Muscle of back (tissue), 13 donors: ENCODE measurements around the gene VSIG10L. TPM values are rescaled to one million over a fixed set of nuclear protein-coding genes. Genes with fewer than 3 reads are reported as not detected.

ENCODE experiments used
- DNase-seq, 3 donors: peaks; one replicate each; pipeline versions ENCODE4 v3.0.0 to v3.0.0-alpha.2; 2013
- long read RNA-seq, 9 donors: transcript quantifications; one replicate each; lab custom pipeline, GENCODE V29; 2026
- polyA plus RNA-seq, 10 donors: library from polyadenylated mRNA; unstranded; fragments of 120-200 nt; gene quantifications; one replicate each; pipeline ENCODE4 v1.2.1, GENCODE V29; 2013; ENCODE audit not compliant: insufficient read length in 10 of 10

The VSIG10L gene
- 1 to 10 TPM in 9 of 10 donors, under 1 TPM in 1; 0.99 to 1.7 (median 1.2) TPM for polyA plus RNA-seq
- long read RNA-seq, donor 1, result 0 reads
- long read RNA-seq, donor 2, result 0 reads
- long read RNA-seq, donor 3, result 0 reads
- long read RNA-seq, donor 4, result 0 reads
- long read RNA-seq, donor 5, result 0 reads
- long read RNA-seq, donor 6, result 0 reads
- long read RNA-seq, donor 7, result 0 reads
- long read RNA-seq, donor 8, result 0 reads
- long read RNA-seq, donor 9, result 0 reads

- no peak for DNase-seq
Measured at GRCh38 chr19:51341976-51342580, at the start of gene VSIG10L. VSIG10L (minus strand) TSS chr19:51342139; CDS start chr19:51342124, 15 bp downstream.

GRCh38 chr19:51391073-51391611, 49.2 kb upstream of the VSIG10L start:
- no peak for DNase-seq

- no peak for DNase-seq
Measured at GRCh38 chr19:51389143-51389542, 47.2 kb upstream of the VSIG10L start.

- no peak for DNase-seq
Measured at GRCh38 chr19:51387924-51388389, 46.0 kb upstream of the VSIG10L start, which contains the start of gene LIM2. LIM2 (minus strand) TSS chr19:51387974; CDS start chr19:51387443, 531 bp downstream.

GRCh38 chr19:51386882-51387520, 45.1 kb upstream of the VSIG10L start:
- DNase-seq, result no peak

GRCh38 chr19:51382004-51382403, 40.1 kb upstream of the VSIG10L start:
- no peak for DNase-seq

- DNase-seq, result no peak
Measured at GRCh38 chr19:51380379-51380778, 38.4 kb upstream of the VSIG10L start.

- DNase-seq, result no peak
Measured at GRCh38 chr19:51377422-51377821, 35.5 kb upstream of the VSIG10L start.

- no peak for DNase-seq
Measured at GRCh38 chr19:51375504-51376221, 33.7 kb upstream of the VSIG10L start.

GRCh38 chr19:51372649-51373504, 30.9 kb upstream of the VSIG10L start, which contains the start of gene NKG7:
NKG7 (minus strand) TSS chr19:51372654; CDS start chr19:51372535, 119 bp downstream.
- no peak for DNase-seq

GRCh38 chr19:51372021-51372648, 30.2 kb upstream of the VSIG10L start:
- DNase-seq, result no peak

GRCh38 chr19:51371186-51371690, 29.3 kb upstream of the VSIG10L start:
- DNase-seq, result no peak

- DNase-seq, result no peak
Measured at GRCh38 chr19:51370230-51370629, 28.3 kb upstream of the VSIG10L start.

- peak in 2 of 3 donors; percentile 10 to 41 for DNase-seq
Measured at GRCh38 chr19:51368366-51369282, 26.7 kb upstream of the VSIG10L start, which contains the start of gene CLDND2. CLDND2 (minus strand) TSS chr19:51369003; CDS start chr19:51368577, 426 bp downstream.

- DNase-seq, result peak; percentile 98 to 99 (median 99)
Measured at GRCh38 chr19:51367565-51368365, 25.8 kb upstream of the VSIG10L start.

- no peak for DNase-seq
Measured at GRCh38 chr19:51367255-51367564, 25.3 kb upstream of the VSIG10L start.

- peak; percentile 97 to 99 (median 98) for DNase-seq
Measured at GRCh38 chr19:51366389-51367254, 24.7 kb upstream of the VSIG10L start.
